Activated T-cell treated with anti-CD3 and anti-CD28 coated beads for 1 hour (primary cell): Measurements from ENCODE around the gene TBX19.
A peak's percentile ranks its signal among the peaks of the same experiment; 100 is the strongest.
"Not testable (repeated sequence)": the region's sequence is repeated elsewhere in the genome, so short reads cannot be mapped to it uniquely, and the experiment has no call there.

Experiments used
- DNase-seq: peaks from one replicate; pipeline ENCODE4 v3.0.0-alpha.2; 2020; ENCODE audit warnings: low read depth

TBX19 gene

GRCh38 chr1:168320800-168321450 is 40.2 kb downstream of the TBX19 start:
- no peak for DNase-seq

GRCh38 chr1:168321945-168322344 is 41.3 kb downstream of the TBX19 start:
- DNase-seq: no peak

- no peak for DNase-seq
These were observed 44.2 kb downstream of the TBX19 start for GRCh38 chr1:168324745-168325425.

- no peak for DNase-seq
These were observed 48.2 kb downstream of the TBX19 start for GRCh38 chr1:168328731-168329364.

- DNase-seq: no peak
These were observed 49.6 kb downstream of the TBX19 start for GRCh38 chr1:168330285-168330684.

GRCh38 chr1:168331569-168331968 is 50.9 kb downstream of the TBX19 start:
- DNase-seq: no peak

- no peak for DNase-seq
These were observed 53.0 kb downstream of the TBX19 start for GRCh38 chr1:168333562-168334276.

GRCh38 chr1:168335500-168335899 is 54.8 kb downstream of the TBX19 start:
- no peak for DNase-seq

GRCh38 chr1:168338589-168339503 is 58.2 kb downstream of the TBX19 start:
- DNase-seq: no peak

- no peak for DNase-seq
These were observed 60.3 kb downstream of the TBX19 start for GRCh38 chr1:168340781-168341482.

- DNase-seq: no peak
These were observed 60.9 kb downstream of the TBX19 start for GRCh38 chr1:168341483-168341975.

- DNase-seq: peak; percentile 85
These were observed 62.0 kb downstream of the TBX19 start for GRCh38 chr1:168342572-168343280.

GRCh38 chr1:168343566-168343965 is 62.9 kb downstream of the TBX19 start:
- no peak for DNase-seq

GRCh38 chr1:168344517-168344916 is 63.8 kb downstream of the TBX19 start:
- no peak for DNase-seq

- DNase-seq: no peak
These were observed 65.3 kb downstream of the TBX19 start for GRCh38 chr1:168345939-168346338.

- no peak for DNase-seq
These were observed 67.0 kb downstream of the TBX19 start for GRCh38 chr1:168347630-168348029.

GRCh38 chr1:168348146-168348709 is 67.6 kb downstream of the TBX19 start:
- no peak for DNase-seq

GRCh38 chr1:168354335-168355269 is 73.9 kb downstream of the TBX19 start:
- DNase-seq: not testable (repeated sequence)
